Raji (cell line): ENCODE data around the gene UGT1A1.

Source experiments
- POLR2A ChIP-seq: IDR thresholded peaks from 2 replicates; pipeline ENCODE4 v1.6.1; 2011; ENCODE audit warnings: low read depth, low read length, control low read depth; ENCODE audit not compliant: insufficient read depth

UGT1A1 gene

DNA sequence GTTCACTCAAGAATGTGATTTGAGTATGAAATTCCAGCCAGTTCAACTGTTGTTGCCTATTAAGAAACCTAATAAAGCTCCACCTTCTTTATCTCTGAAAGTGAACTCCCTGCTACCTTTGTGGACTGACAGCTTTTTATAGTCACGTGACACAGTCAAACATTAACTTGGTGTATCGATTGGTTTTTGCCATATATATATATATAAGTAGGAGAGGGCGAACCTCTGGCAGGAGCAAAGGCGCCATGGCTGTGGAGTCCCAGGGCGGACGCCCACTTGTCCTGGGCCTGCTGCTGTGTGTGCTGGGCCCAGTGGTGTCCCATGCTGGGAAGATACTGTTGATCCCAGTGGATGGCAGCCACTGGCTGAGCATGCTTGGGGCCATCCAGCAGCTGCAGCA lies at the start of gene UGT1A1:
TSS of gene UGT1A1 (plus strand) at position 228 of the 400 bp plus-strand sequence. CDS start at position 246, 18 bp downstream.
- no peak for TF ChIP-seq POLR2A

DNA sequence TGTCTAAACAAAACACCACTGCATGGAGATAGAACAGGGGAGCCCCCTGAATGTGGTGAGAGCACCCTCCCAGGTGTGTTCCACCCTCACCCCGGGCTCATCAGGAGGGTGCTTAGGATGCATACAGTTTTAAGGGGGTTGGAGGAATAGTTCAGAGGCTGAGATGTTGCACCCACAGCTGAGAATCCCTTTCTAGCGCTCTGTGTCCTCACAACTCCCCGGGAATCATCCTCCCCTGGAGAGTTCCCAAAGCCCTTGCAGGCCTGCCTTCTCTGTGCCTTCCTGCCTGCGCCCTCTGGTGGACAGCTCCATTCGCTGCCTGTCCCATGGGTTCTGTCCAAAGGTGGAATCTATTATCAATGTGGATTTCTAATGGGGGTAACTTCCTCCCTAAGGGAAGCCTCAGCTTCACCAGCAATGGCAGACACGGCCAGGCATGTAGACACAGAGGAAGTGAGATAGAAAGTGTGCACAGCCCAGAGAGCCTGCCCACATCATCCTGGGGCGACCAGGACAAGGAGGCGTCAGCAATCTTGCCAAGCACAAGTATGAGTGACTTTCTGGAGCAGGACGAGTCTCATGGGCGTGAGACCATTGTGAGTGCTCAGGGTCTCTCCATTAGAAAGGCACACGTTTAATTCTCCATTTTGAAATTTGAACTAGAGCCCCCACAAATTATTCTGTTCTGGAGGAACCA lies 48.6 kb upstream of the UGT1A1 start:
- TF ChIP-seq POLR2A, result no peak

DNA sequence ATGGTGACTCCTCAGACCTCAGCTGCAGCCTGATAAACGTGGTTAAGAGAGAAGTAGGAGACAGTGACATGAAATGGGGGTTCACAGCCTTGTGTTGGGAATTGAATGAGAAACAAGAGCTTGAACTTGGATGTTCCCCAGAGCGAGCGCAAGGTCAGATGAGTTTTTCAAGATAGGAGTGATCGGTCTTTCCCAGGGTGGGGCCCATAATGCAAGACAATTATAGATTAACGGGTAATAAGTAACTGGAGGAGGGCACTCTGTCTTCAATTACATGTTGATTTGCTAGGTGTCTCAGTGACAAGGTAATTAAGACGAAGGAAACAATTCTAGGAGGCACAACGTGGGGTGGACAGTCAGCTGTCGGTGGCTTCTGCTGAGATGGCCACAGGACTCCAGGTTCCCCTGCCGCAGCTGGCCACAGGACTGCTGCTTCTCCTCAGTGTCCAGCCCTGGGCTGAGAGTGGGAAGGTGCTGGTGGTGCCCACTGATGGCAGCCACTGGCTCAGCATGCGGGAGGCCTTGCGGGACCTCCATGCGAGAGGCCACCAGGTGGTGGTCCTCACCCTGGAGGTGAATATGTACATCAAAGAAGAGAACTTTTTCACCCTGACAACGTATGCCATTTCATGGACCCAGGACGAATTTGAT lies 47.3 kb upstream of the UGT1A1 start, which contains the start of gene UGT1A5:
TSS of gene UGT1A5 (plus strand) at position 297 of the 651 bp plus-strand sequence. CDS start at position 382, 85 bp downstream.
- no peak for TF ChIP-seq POLR2A

DNA sequence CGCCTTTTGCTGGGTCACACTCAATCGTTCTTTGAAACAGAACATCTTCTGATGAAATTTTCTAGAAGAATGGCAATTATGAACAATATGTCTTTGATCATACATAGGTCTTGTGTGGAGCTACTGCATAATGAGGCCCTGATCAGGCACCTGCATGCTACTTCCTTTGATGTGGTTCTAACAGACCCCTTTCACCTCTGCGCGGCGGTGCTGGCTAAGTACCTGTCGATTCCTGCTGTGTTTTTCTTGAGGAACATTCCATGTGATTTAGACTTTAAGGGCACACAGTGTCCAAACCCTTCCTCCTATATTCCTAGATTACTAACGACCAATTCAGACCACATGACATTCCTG lies 46.8 kb upstream of the UGT1A1 start:
- no peak for TF ChIP-seq POLR2A

DNA sequence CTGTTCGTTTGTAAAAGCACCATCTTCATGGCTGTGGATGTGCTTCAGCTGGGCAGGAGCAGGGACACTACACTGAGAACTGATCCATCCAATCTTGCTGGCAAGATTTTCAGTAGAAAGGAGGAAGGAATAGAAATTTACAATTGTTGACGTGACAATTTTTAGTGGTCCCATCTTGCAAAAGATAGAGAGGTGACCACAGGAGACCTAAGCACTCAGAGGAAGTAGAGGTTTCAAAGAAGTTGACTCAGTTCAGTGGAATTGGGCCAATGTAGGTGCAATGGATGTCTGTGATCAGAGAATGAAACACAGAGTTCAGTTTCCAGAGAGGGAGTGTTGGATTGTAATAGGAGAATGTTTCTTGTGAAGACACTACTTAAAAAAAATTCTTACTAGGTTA lies 45.9 kb upstream of the UGT1A1 start:
- no peak for TF ChIP-seq POLR2A

DNA sequence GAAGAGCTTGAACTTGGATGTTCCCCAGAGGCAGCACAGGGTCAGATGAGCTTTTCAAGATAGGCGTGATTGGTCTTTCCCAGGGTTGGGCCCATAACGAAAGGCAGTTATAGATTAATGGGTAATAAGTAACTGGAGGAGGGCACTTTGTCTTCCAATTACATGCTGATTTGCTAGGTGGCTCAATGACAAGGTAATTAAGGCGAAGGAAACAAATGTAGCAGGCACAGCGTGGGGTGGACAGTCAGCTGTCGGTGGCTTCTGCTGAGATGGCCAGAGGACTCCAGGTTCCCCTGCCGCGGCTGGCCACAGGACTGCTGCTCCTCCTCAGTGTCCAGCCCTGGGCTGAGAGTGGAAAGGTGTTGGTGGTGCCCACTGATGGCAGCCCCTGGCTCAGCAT lies 41.5 kb upstream of the UGT1A1 start, which contains the start of gene UGT1A4:
TSS of gene UGT1A4 (plus strand) at position 185 of the 400 bp plus-strand sequence. CDS start at position 270, 85 bp downstream.
- TF ChIP-seq POLR2A, result no peak

DNA sequence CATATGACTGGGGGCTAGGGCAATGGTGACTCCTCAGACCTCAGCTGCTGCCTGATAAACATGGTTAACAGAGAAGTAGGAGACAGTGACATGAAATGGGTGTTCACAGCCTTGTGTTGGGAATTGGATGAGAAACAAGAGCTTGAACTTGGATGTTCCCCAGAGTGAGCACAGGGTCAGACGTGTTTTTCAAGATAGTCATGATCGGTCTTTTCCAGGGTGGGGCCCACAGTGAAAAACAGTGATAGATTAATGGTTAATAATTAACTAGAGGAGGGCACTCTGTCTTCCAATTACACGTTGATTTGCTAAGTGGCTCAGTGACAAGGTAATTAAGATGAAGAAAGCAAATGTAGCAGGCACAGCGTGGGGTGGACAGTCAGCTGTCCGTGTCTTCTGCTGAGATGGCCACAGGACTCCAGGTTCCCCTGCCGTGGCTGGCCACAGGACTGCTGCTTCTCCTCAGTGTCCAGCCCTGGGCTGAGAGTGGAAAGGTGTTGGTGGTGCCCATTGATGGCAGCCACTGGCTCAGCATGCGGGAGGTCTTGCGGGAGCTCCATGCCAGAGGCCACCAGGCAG lies 31.3 kb upstream of the UGT1A1 start, which contains the start of gene UGT1A3:
TSS of gene UGT1A3 (plus strand) at position 320 of the 579 bp plus-strand sequence. CDS start at position 405, 85 bp downstream.
- no peak for TF ChIP-seq POLR2A

DNA sequence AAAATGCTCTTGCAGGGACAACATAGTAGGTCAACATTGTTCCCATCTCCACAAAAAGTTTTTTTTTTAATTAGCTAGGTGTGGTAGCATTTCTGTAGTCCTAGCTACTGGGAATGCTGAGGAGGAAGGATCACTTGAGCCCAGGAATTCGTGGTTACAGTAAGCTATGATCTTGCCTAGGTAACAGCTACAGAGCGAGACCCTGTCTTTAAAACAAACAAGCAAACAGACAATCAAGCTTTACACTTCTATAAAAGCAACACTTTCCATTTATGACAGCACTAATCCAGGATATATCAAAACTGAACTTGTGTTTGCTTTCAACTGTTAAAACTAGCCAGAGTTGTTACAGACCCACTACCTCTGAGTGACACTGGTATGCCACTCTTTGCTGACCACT lies 19.2 kb upstream of the UGT1A1 start:
- TF ChIP-seq POLR2A, result no peak

DNA sequence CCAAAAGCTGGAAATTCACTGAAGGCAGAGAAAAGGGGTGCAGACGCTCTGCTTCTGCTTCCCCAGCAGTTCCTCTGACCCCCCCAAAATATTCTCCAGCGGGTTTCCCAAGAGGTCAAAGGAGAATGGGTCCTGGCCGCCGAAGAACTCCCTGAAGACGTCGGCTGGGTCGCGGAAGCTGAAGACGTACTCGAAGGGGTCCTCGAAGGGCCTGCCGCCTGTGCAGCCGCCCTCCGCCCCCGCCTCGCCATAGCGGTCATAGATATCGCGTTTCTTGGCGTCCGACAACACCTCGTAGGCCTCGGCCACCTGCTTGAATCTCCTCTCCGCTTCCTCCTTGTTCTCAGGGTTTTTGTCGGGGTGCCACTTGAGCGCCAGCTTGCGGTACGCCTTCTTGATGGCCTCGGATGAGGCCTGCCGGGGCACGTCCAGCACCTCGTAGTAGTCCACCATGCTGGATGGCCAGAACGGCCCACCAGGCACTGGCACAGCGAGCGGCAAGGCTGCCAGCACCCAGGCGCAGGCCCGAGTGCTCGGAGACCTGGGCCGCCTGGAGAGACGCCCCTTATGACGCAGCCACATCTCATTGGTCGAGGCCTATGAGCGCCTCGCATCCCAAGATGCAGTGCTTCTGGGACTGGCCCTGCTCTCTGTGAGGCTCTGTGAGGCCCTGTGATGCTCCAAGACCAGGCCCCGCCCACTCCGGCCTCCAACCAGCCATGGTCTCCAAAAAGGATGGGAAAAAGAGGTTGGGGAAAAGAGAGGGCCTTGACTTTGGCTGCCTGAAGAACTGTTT lies 16.4 kb upstream of the UGT1A1 start:
- no peak for TF ChIP-seq POLR2A

DNA sequence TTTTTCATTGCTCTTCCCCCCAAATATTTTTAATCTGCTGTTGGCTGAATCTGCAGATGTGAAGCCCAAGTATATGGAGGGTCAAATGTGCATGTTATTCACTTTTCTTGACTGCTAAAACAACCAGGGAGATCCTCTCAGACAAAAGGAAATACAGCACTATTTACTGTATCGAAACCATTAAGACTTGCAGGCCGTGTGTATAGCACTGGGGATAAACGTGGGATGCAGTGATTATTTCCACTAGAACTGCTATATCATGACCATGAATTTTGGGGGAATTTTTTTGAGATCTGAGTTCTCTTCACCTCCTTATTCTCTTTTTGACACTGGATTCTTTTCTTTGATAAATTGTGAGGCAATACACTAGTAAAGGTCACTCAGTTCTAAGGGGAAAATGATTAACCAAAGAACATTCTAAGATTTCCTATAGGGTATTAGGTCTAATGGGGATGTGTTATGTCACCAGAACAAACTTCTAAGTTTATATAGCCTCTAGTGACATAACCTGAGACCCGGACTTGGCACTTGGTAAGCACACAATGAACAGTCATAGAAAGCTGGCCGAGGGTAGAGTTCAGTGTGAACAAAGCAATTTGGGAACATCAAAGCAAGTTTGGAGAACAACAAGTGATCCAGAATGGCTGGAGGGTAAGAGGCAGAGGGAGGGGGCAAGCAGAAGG lies 14.9 kb upstream of the UGT1A1 start:
- no peak for TF ChIP-seq POLR2A

DNA sequence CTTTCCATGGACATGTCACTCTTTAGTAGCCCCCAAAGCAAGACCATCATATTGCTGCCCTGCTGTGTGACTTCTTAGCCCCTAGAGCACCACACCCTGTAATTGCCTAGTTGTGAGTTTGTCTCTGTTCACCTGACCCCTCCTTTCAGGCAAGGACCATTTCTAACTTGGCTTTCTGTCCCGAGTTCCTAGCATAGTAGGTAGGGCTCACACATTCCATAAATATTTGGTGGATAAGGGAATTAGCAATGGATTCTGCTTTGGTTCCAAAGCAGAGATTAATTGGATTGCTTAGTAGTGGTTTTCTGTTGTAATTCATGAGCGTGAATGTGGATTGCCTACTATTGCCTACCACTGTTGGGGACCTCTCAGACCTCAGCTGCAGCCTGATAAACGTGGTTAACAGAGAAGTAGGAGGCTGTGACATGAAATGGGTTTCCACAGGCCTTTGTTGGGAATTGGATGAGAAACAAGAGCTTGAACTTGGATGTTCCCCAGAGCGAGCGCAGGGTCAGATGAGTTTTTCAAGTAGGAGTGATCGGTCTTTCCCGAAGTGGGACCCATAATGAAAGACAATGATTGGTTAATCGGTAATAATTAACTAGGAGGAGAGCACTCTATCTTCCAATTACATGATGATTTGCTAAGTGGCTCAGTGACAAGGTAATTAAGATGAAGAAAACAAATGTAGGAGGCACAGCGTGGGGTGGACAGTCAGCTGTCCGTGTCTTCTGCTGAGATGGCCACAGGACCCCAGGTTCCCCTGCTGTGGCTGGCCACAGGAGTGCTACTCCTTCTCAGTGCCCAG lies 13.4 kb upstream of the UGT1A1 start:
- no peak for TF ChIP-seq POLR2A

DNA sequence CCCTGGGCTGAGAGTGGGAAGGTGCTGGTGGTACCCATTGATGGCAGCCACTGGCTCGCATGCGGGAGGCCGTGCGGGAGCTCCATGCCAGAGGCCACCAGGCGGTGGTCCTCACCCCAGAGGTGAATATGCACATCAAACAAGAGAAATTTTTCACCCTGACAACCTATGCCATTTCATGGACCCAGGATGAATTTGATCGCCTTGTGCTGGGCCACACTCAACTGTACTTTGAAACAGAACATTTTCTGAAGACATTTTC lies 12.9 kb upstream of the UGT1A1 start:
- TF ChIP-seq POLR2A, result no peak

DNA sequence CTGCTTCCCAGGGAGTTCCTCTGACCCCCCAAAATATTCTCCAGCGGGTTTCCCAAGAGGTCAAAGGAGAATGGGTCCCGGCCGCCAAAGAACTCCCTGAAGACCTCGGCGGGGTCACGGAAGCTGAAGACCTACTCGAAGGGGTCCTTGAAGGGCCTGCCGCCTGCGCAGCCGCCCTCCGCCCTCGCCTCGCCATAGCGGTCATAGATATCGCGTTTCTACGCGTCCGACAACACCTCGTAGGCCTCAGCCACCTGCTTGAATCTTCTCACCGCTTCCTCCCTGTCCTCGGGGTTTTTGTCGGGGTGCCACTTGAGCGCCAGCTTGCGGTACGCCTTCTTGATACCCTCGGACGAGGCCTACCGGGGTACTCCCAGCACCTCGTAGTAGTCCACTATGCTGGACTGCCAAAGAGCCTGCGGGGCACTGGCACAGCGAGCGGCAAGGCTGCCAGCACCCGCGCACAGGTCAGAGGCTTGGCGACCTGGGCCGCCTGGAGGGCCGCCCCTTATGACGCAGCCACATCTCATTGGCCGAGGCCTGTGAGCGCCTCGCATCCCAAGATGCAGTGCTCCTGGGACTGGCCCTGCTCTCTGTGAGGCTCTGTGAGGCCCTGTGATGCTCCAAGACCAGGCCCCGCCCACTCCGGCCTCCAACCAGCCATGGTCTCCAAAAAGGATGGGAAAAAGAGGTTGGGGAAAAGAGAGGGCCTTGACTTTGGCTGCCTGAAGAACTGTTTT lies 5.0 kb upstream of the UGT1A1 start:
- no peak for TF ChIP-seq POLR2A

DNA sequence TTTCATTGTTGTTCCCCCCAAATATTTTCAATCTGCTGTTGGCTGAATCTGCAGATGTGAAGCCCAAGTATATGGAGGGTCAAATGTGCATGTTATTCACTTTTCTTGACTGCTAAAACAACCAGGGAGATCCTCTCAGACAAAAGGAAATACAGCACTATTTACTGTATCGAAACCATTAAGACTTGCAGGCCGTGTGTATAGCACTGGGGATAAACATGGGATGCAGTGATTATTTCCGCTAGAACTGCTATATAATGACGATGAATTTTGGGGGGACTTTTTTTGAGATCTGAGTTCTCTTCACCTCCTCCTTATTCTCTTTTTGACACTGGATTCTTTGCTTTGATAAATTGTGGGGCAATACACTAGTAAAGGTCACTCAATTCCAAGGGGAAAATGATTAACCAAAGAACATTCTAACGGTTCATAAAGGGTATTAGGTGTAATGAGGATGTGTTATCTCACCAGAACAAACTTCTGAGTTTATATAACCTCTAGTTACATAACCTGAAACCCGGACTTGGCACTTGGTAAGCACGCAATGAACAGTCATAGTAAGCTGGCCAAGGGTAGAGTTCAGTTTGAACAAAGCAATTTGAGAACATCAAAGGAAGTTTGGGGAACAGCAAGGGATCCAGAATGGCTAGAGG lies 3.5 kb upstream of the UGT1A1 start:
- no peak for TF ChIP-seq POLR2A
